GM12878 (cell line): ENCODE measurements around the gene ATAD3A. TPM values are rescaled to one million over a fixed set of nuclear protein-coding genes. Genes with fewer than 3 reads are reported as not detected.

Experiments
- ATAC-seq: fragments of 200-7000 bp; cut with Tn5 transposase; 3 replicates; pipeline ENCODE4 v1.9.1; 2020; ENCODE audit warnings: mild to moderate bottlenecking, moderate library complexity
- BruUV-seq: library from RNA; stranded (reverse); fragments of 400-500 nt; replicated peaks from 2 replicates; lab custom pipeline; 2021; lab: Mats Ljungman, UMichigan
- CTCF ChIA-PET: fragments of 300-600 bp; sonication (Branson Sonifier 250); formaldehyde crosslinking; extraction: SDS; loops from one replicate; lab custom pipeline; 2021; ENCODE audit warnings: inconsistent platforms; lab: Yijun Ruan, JAX
- POLR2A ChIA-PET: fragments of 350-600 bp; formaldehyde crosslinking; extraction: SDS; loops from one replicate; lab custom pipeline; 2021; ENCODE audit warnings: inconsistent platforms; lab: Charles Lee
- RAD21 ChIA-PET: fragments of 300-600 bp; sonication (Branson Sonifier 250); formaldehyde crosslinking; loops from one replicate; lab custom pipeline; 2023; ENCODE audit warnings: antibody characterized with exemption; ENCODE audit not compliant: unreplicated experiment; lab: Charles Lee
- SMC1A ChIA-PET: fragments of 300-600 bp; sonication (Branson Sonifier 250); formaldehyde crosslinking; loops from one replicate; lab custom pipeline; 2023; ENCODE audit not compliant: unreplicated experiment, uncharacterized antibody; lab: Charles Lee
- DNase-seq: peaks from one replicate; pipeline ENCODE4 v3.0.0-alpha.2; 2011; ENCODE audit warnings: low read depth, low spot score
- FAIRE-seq: peaks from 3 replicates; lab custom pipeline; 2011; peaks lifted over from hg19 to GRCh38; lab: Jason Lieb, UNC
- H2AFZ ChIP-seq: 2 replicates; pipeline ENCODE4 v1.6.0; 2011; ENCODE audit warnings: low read depth, low read length, control low read depth; ENCODE audit not compliant: control insufficient read depth
- H3K27ac ChIP-seq: 2 replicates; pipeline ENCODE4 v1.5.1; 2011; ENCODE audit warnings: control low read depth; ENCODE audit not compliant: control insufficient read depth, insufficient read depth
- H3K27me3 ChIP-seq, 2 experiments: replicated peaks in 1 of 2; 2 replicates each; pipeline versions ENCODE4 v1.6.0 to v1.6.1; 2011; ENCODE audit warnings: low read length in 1 of 2; ENCODE audit not compliant: control insufficient read depth in 2 of 2, insufficient read depth in 2 of 2
- H3K36me3 ChIP-seq, 2 experiments: 2 replicates each; pipeline ENCODE4 v1.5.1; 2011; ENCODE audit warnings: low read length in 1 of 2; ENCODE audit not compliant: control insufficient read depth in 2 of 2, insufficient read depth in 2 of 2
- H3K4me1 ChIP-seq: 2 replicates; pipeline ENCODE4 v1.6.1; 2011; ENCODE audit warnings: mild to moderate bottlenecking, low read length, moderate library complexity, mixed read lengths; ENCODE audit not compliant: control insufficient read depth, insufficient read depth
- H3K4me2 ChIP-seq: 2 replicates; pipeline ENCODE4 v1.6.0; 2011; ENCODE audit warnings: control low read depth; ENCODE audit not compliant: control insufficient read depth, insufficient read depth
- H3K4me3 ChIP-seq: fragments of 200-600 bp; sonication (generic); 2 replicates; pipeline ENCODE4 v1.5.1; 2016
- H3K79me2 ChIP-seq: 2 replicates; pipeline ENCODE4 v1.6.0; 2011; ENCODE audit warnings: low read length; ENCODE audit not compliant: control insufficient read depth, insufficient read depth
- H3K9ac ChIP-seq: 2 replicates; pipeline ENCODE4 v1.8.0; 2011; ENCODE audit warnings: low read length, control low read depth, mixed read lengths; ENCODE audit not compliant: control insufficient read depth, insufficient read depth
- H3K9me3 ChIP-seq: replicated peaks from 3 replicates; pipeline ENCODE4 v1.5.1; 2011; ENCODE audit warnings: mild to moderate bottlenecking, low read length; ENCODE audit not compliant: control insufficient read depth, insufficient read depth
- H4K20me1 ChIP-seq: 2 replicates; pipeline ENCODE4 v1.6.0; 2011; ENCODE audit not compliant: control insufficient read depth, insufficient read depth
- CBX3 ChIP-seq: fragments of 200-600 bp; sonication (generic); IDR thresholded peaks from 2 replicates; pipeline ENCODE4 v1.6.1; 2016; ENCODE audit warnings: low read depth, borderline replicate concordance
- CEBPB ChIP-seq, 2 experiments: fragments of 150-350 bp in 1 of 2; IDR thresholded peaks; 2 replicates each; pipeline ENCODE4 v1.6.1; 2012 to 2014; ENCODE audit warnings: low read depth in 2 of 2, low read length in 2 of 2, borderline replicate concordance in 1 of 2, inconsistent platforms in 1 of 2
- DPF2 ChIP-seq: fragments of 450-650 bp; IDR thresholded peaks from 2 replicates; pipeline ENCODE4 v1.6.1; 2017; ENCODE audit warnings: mild to moderate bottlenecking
- E2F8 ChIP-seq: fragments of 450-650 bp; IDR thresholded peaks from 2 replicates; pipeline ENCODE4 v1.6.1; 2018; ENCODE audit warnings: mild to moderate bottlenecking, low read depth, moderate library complexity; ENCODE audit not compliant: partially characterized antibody
- FOXK2 ChIP-seq: fragments of 450-650 bp; IDR thresholded peaks from 2 replicates; pipeline ENCODE4 v1.6.1; 2017; ENCODE audit warnings: mild to moderate bottlenecking, moderate library complexity
- IRF3 ChIP-seq: fragments of 450-650 bp; IDR thresholded peaks from 2 replicates; pipeline ENCODE4 v1.6.1; 2014; ENCODE audit warnings: mild to moderate bottlenecking
- LARP7 ChIP-seq: fragments of 450-650 bp; IDR thresholded peaks from 2 replicates; pipeline ENCODE4 v1.6.1; 2017; ENCODE audit warnings: mild to moderate bottlenecking
- NR2F1 ChIP-seq: fragments of 450-650 bp; conservative IDR thresholded peaks from 2 replicates; pipeline ENCODE4 v1.6.1; 2017; ENCODE audit warnings: mild to moderate bottlenecking
- NRF1 ChIP-seq: conservative IDR thresholded peaks from 2 replicates; pipeline ENCODE4 v1.6.1; 2011; ENCODE audit warnings: mild to moderate bottlenecking, low read depth, low read length, improper control_type of control experiment
- PML ChIP-seq: IDR thresholded peaks from 2 replicates; pipeline ENCODE4 v1.6.1; 2012; ENCODE audit warnings: low read length, inconsistent platforms
- RBBP5 ChIP-seq: fragments of 200-600 bp; sonication (generic); conservative IDR thresholded peaks from 2 replicates; pipeline ENCODE4 v1.6.1; 2016
- RCOR1 ChIP-seq: conservative IDR thresholded peaks from 2 replicates; pipeline ENCODE4 v1.6.1; 2012; ENCODE audit warnings: low read depth, low read length, improper control_type of control experiment
- RFX5 ChIP-seq: IDR thresholded peaks from 2 replicates; pipeline ENCODE4 v1.6.1; 2011; ENCODE audit warnings: low read depth, low read length, improper control_type of control experiment
- SP1 ChIP-seq: IDR thresholded peaks from one replicate; pipeline ENCODE4 v1.6.1; 2011; ENCODE audit warnings: low read depth, low read length
- SREBF2 ChIP-seq: IDR thresholded peaks from 2 replicates; pipeline ENCODE4 v1.6.1; 2012; ENCODE audit warnings: mild to moderate bottlenecking, low read length
- ZNF384 ChIP-seq: IDR thresholded peaks from 2 replicates; pipeline ENCODE4 v1.6.1; 2012; ENCODE audit warnings: low read depth, mild to moderate bottlenecking, low read length, improper control_type of control experiment, borderline replicate concordance
- ZNF687 ChIP-seq: fragments of 450-650 bp; IDR thresholded peaks from 2 replicates; pipeline ENCODE4 v1.6.1; 2017; ENCODE audit warnings: mild to moderate bottlenecking, moderate library complexity
- WGBS: methylation state at CpG from one replicate; pipeline ENCODE4 v1.1.6; 2016; ENCODE audit warnings: low lambda C conversion rate; ENCODE audit not compliant: insufficient replicate concordance, insufficient coverage; ENCODE audit errors: missing lambda C conversion rate; 5-methylcytosine and 5-hydroxymethylcytosine counted together
- in situ Hi-C: fragments of 300-500 bp; cut with MboI; formaldehyde crosslinking; loops from 9 replicates; pipeline ENCODE4 v1.14.3; 2018; ENCODE audit warnings: mixed read lengths
- intact Hi-C: fragments of 100-400 bp; cut with micrococcal nuclease; formaldehyde crosslinking; loops from one replicate; pipeline ENCODE4 v1.14.2; 2022; ENCODE audit not compliant: unreplicated experiment
- polyA plus RNA-seq, 11 experiments: library from polyadenylated mRNA; depleted of rRNA in 4 of 11; unstranded in 6 of 11; stranded (reverse) in 5 of 11; fragments of >200 nt; fragmentation: Nextera tagmentation in 4 of 11; fragmentation: Illumina TruSeq in 1 of 11; extraction: Ambion mirVana in 4 of 11; extraction: Trizol in 1 of 11; gene quantifications; 1 replicate in 1 of 11; 2 replicates in 10 of 11; pipeline versions ENCODE4 v1.2.1 to v1.2.3, GENCODE V29; 2011 to 2016; ENCODE audit warnings: inconsistent platforms in 2 of 11, missing spikeins in 2 of 11, low read depth in 1 of 11
- total RNA-seq, 4 experiments: library from RNA; depleted of rRNA in 3 of 4; stranded (reverse); fragments of >200 nt in 3 of 4; fragmentation: Illumina TruSeq in 1 of 4; extraction: Trizol in 1 of 4; gene quantifications; 2 replicates each; pipeline versions ENCODE4 v1.2.1 to v1.2.3, GENCODE V29; 2013 to 2021

Gene ATAD3A
- total and polyA plus RNA-seq, 10 of the 15 experiments (the other 5 are each of a cell fraction or from before 2014, with no cell fraction given), result 0.05 to 93.5 (median 38.9) TPM

DNA sequence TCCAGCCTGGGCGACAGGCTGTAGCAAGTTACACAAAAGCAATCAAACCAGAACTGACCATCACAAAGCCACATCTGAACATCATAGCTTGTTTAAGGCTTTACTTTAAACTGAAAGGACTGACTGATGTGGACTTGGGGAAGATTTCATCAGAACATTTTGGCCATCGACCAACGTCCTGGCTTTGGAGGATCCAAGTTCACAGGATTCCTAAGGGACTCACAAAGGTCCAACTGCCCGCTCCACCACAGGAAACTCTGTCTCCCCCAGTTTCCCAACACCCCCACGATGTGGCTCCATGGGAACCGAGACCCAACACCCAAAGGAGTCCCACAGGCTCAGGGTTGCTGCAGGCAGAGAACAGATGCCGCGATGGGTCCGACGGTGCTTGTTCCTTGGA lies 53.4 kb downstream of the ATAD3A start:
- Histone ChIP-seq H3K27ac (no peak overlapping the region), H3K27me3 (no peaks in the 10 kb centered on the region), H3K79me2 (peaks cover 43% of the 10 kb centered on the region), H3K9me3 (no peaks in the 10 kb centered on the region), H3K4me2 (no peak overlapping the region), H2AFZ (no peak overlapping the region), H4K20me1 (peaks cover 22% of the 10 kb centered on the region), H3K9ac (no peak overlapping the region)
- no peak for FAIRE-seq
- in situ Hi-C loops, result no loop called here
- CTCF ChIA-PET, result no interaction called here
- POLR2A ChIA-PET, result no interaction called here
- intact Hi-C loops, result no loop called here
- BruUV-seq, result no TSS peak
- no peak for DNase-seq
- SMC1A ChIA-PET, result interaction anchor here (1.5 kb wide), 1 partner anchor 8 kb away, joined by 4 read pairs; no protein-coding TSS in a partner anchor
- TF ChIP-seq RBBP5 (no peak), ZNF687 (no peak), RCOR1 (no peak), PML (no peak), NRF1 (no peak), DPF2 (no peak), FOXK2 (no peak), E2F8 (no peak), RFX5 (no peak), SREBF2 (no peak), ZNF384 (no peak), CEBPB (IDR thresholded peaks at IDR 0.05; ENCODE audit: borderline replicate concordance in 1 of 2, low read depth in 2 of 2, low read length in 2 of 2) (no peak), LARP7 (no peak), SP1 (no peak), NR2F1 (no peak), CBX3 (no peak), IRF3 (no peak)
- TF ChIP-seq, all 136 proteins: peak for 0
- RAD21 ChIA-PET, result no interaction called here
- ATAC-seq, result no peak
- Histone ChIP-seq H3K4me1 (no peaks in the 10 kb centered on the region), H3K4me3 (no peak overlapping the region), H3K36me3 (peaks cover 27 to 47% of the 10 kb centered on the region in 2 experiments)
- 96% methylated on average over 10 of the region's 10 CpGs for WGBS
